HFFc6 (cell line): ENCODE measurements around the gene PCDHGB5. TPM values are rescaled to one million over a fixed set of nuclear protein-coding genes. Genes with fewer than 3 reads are reported as not detected.
"Not testable (repeated sequence)": the region's sequence is repeated elsewhere in the genome, so short reads cannot be mapped to it uniquely, and the experiment has no call there.

ENCODE experiments used
- DNase-seq: peaks from one replicate; pipeline ENCODE4 v3.0.0-alpha.2; 2018
- H3K27ac Mint-ChIP-seq: 2 replicates; pipeline ENCODE4 v1.8.0; 2020; ENCODE audit warnings: mild to moderate bottlenecking, mixed read lengths
- H3K27me3 Mint-ChIP-seq: 2 replicates; pipeline ENCODE4 v1.8.0; 2021; ENCODE audit warnings: mild to moderate bottlenecking, moderate library complexity, mixed read lengths; ENCODE audit not compliant: insufficient read depth
- H3K36me3 Mint-ChIP-seq: 2 replicates; pipeline ENCODE4 v1.8.0; 2021; ENCODE audit warnings: low read depth, mixed read lengths
- H3K4me1 Mint-ChIP-seq: 2 replicates; pipeline ENCODE4 v1.8.0; 2020; ENCODE audit warnings: low read depth, mixed read lengths
- H3K4me3 Mint-ChIP-seq: 2 replicates; pipeline ENCODE4 v1.8.0; 2020; ENCODE audit warnings: mild to moderate bottlenecking, moderate library complexity, mixed read lengths
- H3K9me3 Mint-ChIP-seq: 2 replicates; pipeline ENCODE4 v1.8.0; 2020; ENCODE audit warnings: mild to moderate bottlenecking, mixed read lengths
- CTCF ChIP-seq: fragments of 200-600 bp; sonication (generic); IDR thresholded peaks from 2 replicates; pipeline ENCODE4 v1.5.0; 2021; ENCODE audit warnings: antibody characterized with exemption, mild to moderate bottlenecking
- total RNA-seq, 6 experiments: library from RNA; stranded (reverse); fragmentation: NEBNext Ultra II Directional; extraction: Animal tissue kit (Norgen Biotek cat#: 25700); gene quantifications; 2 replicates in 1 of 6; 3 replicates in 5 of 6; pipeline ENCODE4 v1.2.3, GENCODE V29; 2021

The PCDHGB5 gene
- total RNA-seq, 6 experiments from 2014 or later = 8.8 to 14.6 (median 9.6) TPM

- Mint-ChIP-seq H3K9me3 (peaks cover 67% of the 10 kb centered on the region), H3K4me3 (no peak overlapping the region), H3K4me1 (peaks cover 22% of the 10 kb centered on the region; the same call in 1 of the 2 replicates), H3K27ac (no peak overlapping the region), H3K36me3 (peaks cover 59% of the 10 kb centered on the region), H3K27me3 (no peaks in the 10 kb centered on the region)
- TF ChIP-seq CTCF = no peak
- no peak for DNase-seq
Measured at GRCh38 chr5:141384471-141385267, 13.1 kb upstream of the PCDHGB5 start.

- H3K4me3 Mint-ChIP-seq = peak within 1 kb of the TSS; percentile 79
- peaks cover 58% of the 10 kb centered on the region for H3K36me3 Mint-ChIP-seq
- peaks cover 26% of the 10 kb centered on the region for H3K4me1 Mint-ChIP-seq
- H3K9me3 Mint-ChIP-seq = peaks cover 76% of the 10 kb centered on the region
- H3K27ac Mint-ChIP-seq, H3K27me3 Mint-ChIP-seq, DNase-seq: not testable (repeated sequence)
- TF ChIP-seq CTCF = peak; percentile 57
Measured at GRCh38 chr5:141387557-141388311, 10.0 kb upstream of the PCDHGB5 start, which contains the start of gene PCDHGB4. Gene PCDHGB4 (plus strand): TSS chr5:141387698. CDS start chr5:141387885, 187 bp downstream.

GRCh38 chr5:141388661-141389060 lies 9.1 kb upstream of the PCDHGB5 start:
- TF ChIP-seq CTCF = no peak
- Mint-ChIP-seq H3K27me3 (no peaks in the 10 kb centered on the region; the same call in 1 of the 2 replicates), H3K36me3 (peaks cover 57% of the 10 kb centered on the region), H3K9me3 (peaks cover 73% of the 10 kb centered on the region), H3K4me1 (peaks cover 21% of the 10 kb centered on the region), H3K4me3 (peak overlapping the region; percentile 67; the same call in 1 of the 2 replicates), H3K27ac (no peak overlapping the region)
- no peak for DNase-seq

- Mint-ChIP-seq H3K4me1 (peaks cover 21% of the 10 kb centered on the region), H3K27ac (no peak overlapping the region), H3K36me3 (peaks cover 59% of the 10 kb centered on the region), H3K4me3 (peak overlapping the region; percentile 51; the same call in 1 of the 2 replicates), H3K9me3 (peaks cover 73% of the 10 kb centered on the region), H3K27me3 (no peaks in the 10 kb centered on the region; the same call in 1 of the 2 replicates)
- TF ChIP-seq CTCF = no peak
- no peak for DNase-seq
Measured at GRCh38 chr5:141389153-141390042, 8.3 kb upstream of the PCDHGB5 start.
